ENCODE results near the gene KDM5B.

The KDM5B gene

DNA sequence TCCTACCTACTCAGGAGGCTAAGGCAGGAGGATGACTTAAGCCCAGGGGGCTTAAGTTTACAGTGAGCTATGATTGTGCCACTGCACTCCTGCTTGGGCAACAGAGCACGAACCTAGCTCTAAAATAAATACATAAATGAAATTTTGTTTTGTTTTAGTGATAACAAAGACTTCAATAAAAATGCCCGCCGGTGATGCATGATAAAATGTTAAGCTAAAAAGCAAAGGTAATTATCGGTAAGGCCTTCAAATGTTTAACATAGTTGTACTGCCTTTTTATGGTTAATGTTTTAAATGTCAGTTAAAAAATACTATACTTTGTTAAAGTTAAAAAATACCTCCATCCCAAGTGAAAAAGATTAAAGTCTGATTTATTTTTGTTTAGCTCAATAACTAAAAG lies 27.0 kb downstream of the KDM5B start:
- POLR2A ChIA-PET: interaction anchor here (0.8 to 1.2 kb wide), 2 partner anchors 18 to 27 kb away, joined by 3 read pairs; partner anchors contain the start of gene KDM5B
- H3K27ac ChIP-seq (ENCODE audit: insufficient read depth in 1 of 2, low read depth in 1 of 2, low read length in 2 of 2, poor library complexity in 1 of 2, severe bottlenecking in 2 of 2): no peak overlapping the region
- H3K36me3 ChIP-seq (ENCODE audit: control insufficient read depth in 4 of 4, insufficient read depth in 4 of 4, low read length in 3 of 4): peaks cover 0 to 8% (median 5%) of the 10 kb centered on the region in 4 experiments
- no peak for DNase-seq
- peaks cover 0 to 6% (median 4%) of the 10 kb centered on the region in 4 experiments for H3K4me1 ChIP-seq (ENCODE audit: control extremely low read depth in 1 of 4, control insufficient read depth in 4 of 4, insufficient read depth in 4 of 4, low read length in 3 of 4)
- no CpG with 5 or more reads among the region's 4 CpGs for WGBS (ENCODE audit: insufficient coverage)
- no peaks in the 10 kb centered on the region for H3K9me3 ChIP-seq (ENCODE audit: control extremely low read depth in 1 of 5, control insufficient read depth in 4 of 5, insufficient read depth in 2 of 5, low read depth in 1 of 5, low read length in 4 of 5)
- H3K4me3 ChIP-seq (ENCODE audit: control insufficient read depth in 1 of 7, extremely low read depth in 1 of 7, insufficient read depth in 4 of 7, low read depth in 2 of 7, low read length in 6 of 7): no peak overlapping the region
- H3K27me3 ChIP-seq (replicated peaks in 2 of 5; ENCODE audit: control insufficient read depth in 4 of 5, insufficient read depth in 5 of 5, low read length in 4 of 5): no peaks in the 10 kb centered on the region
- CTCF ChIA-PET: interaction anchor here (0.9 to 3.8 kb wide), 11 partner anchors 9 to 218 kb away, joined by 3 to 21 read pairs (median 5); no protein-coding TSS in a partner anchor

DNA sequence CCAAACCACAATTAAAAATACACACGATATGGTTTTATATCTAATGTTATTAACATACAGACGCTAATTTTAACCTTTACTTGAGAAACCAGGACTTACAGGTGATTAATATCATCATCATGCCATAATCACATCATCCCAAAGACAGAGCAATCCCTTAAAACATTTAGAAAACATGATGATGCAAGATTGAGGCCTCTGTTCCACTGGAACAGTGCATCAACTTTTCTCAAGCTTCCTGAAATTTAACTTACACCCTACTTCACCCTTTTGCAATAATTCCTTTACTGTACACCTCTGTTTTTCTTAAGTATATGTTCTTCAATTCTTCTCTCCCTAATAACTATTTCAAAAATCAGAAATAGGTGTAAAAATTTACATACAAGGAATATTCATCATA lies 38.1 kb downstream of the KDM5B start:
- H3K4me3 ChIP-seq (ENCODE audit: control insufficient read depth in 1 of 7, extremely low read depth in 1 of 7, insufficient read depth in 4 of 7, low read depth in 2 of 7, low read length in 6 of 7): no peak overlapping the region
- peaks cover 27 to 81% (median 48%) of the 10 kb centered on the region in 4 experiments for H3K36me3 ChIP-seq (ENCODE audit: control insufficient read depth in 4 of 4, insufficient read depth in 4 of 4, low read length in 3 of 4)
- WGBS (ENCODE audit: insufficient coverage): no CpG with 5 or more reads among the region's 2 CpGs
- no peak overlapping the region for H3K27ac ChIP-seq (ENCODE audit: insufficient read depth in 1 of 2, low read depth in 1 of 2, low read length in 2 of 2, poor library complexity in 1 of 2, severe bottlenecking in 2 of 2)
- ChIA-PET CTCF (interaction anchor here (0.9 to 1.4 kb wide), 2 partner anchors 11 to 55 kb away, joined by 3 to 6 read pairs; no protein-coding TSS in a partner anchor), POLR2A (no interaction called here)
- no peak for DNase-seq
- H3K9me3 ChIP-seq (ENCODE audit: control extremely low read depth in 1 of 5, control insufficient read depth in 4 of 5, insufficient read depth in 2 of 5, low read depth in 1 of 5, low read length in 4 of 5): no peaks in the 10 kb centered on the region
- no peaks in the 10 kb centered on the region for H3K27me3 ChIP-seq (replicated peaks in 2 of 5; ENCODE audit: control insufficient read depth in 4 of 5, insufficient read depth in 5 of 5, low read length in 4 of 5)
- no peaks in the 10 kb centered on the region for H3K4me1 ChIP-seq (ENCODE audit: control extremely low read depth in 1 of 4, control insufficient read depth in 4 of 4, insufficient read depth in 4 of 4, low read length in 3 of 4)

DNA sequence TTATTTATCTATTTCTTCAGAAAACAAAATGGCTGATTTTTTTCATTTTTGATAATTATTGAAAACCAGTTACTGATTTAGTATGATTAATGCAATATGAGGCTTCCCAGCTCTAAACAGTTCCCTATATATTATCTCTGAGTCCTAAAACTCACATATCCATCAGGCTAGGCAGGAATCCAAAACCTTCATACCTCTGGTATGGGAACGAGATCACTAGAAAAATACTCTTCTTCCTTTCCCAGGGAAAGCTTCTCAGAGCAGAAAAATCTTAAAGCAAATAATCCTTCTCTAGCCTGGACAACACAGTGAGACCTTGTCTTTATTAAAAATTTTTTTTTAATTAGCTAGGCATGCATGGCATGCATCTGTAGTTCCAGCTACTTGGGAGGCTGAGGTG lies 42.5 kb downstream of the KDM5B start:
- no peak overlapping the region for H3K27ac ChIP-seq (ENCODE audit: insufficient read depth in 1 of 2, low read depth in 1 of 2, low read length in 2 of 2, poor library complexity in 1 of 2, severe bottlenecking in 2 of 2)
- H3K4me3 ChIP-seq (ENCODE audit: control insufficient read depth in 1 of 7, extremely low read depth in 1 of 7, insufficient read depth in 4 of 7, low read depth in 2 of 7, low read length in 6 of 7): no peak overlapping the region
- DNase-seq: no peak
- no peaks in the 10 kb centered on the region for H3K9me3 ChIP-seq (ENCODE audit: control extremely low read depth in 1 of 5, control insufficient read depth in 4 of 5, insufficient read depth in 2 of 5, low read depth in 1 of 5, low read length in 4 of 5)
- H3K36me3 ChIP-seq (ENCODE audit: control insufficient read depth in 4 of 4, insufficient read depth in 4 of 4, low read length in 3 of 4): peaks cover 25 to 88% (median 48%) of the 10 kb centered on the region in 4 experiments
- no peaks in the 10 kb centered on the region for H3K27me3 ChIP-seq (replicated peaks in 2 of 5; ENCODE audit: control insufficient read depth in 4 of 5, insufficient read depth in 5 of 5, low read length in 4 of 5)
- POLR2A ChIA-PET: no interaction called here
- CTCF ChIA-PET: interaction anchor here (0.8 to 1.2 kb wide), 5 partner anchors 13 to 95 kb away, joined by 3 to 4 read pairs (median 3); no protein-coding TSS in a partner anchor
- H3K4me1 ChIP-seq (ENCODE audit: control extremely low read depth in 1 of 4, control insufficient read depth in 4 of 4, insufficient read depth in 4 of 4, low read length in 3 of 4): no peaks in the 10 kb centered on the region
- WGBS (ENCODE audit: insufficient coverage): 100% methylated on average over 1 of the region's 1 CpG

DNA sequence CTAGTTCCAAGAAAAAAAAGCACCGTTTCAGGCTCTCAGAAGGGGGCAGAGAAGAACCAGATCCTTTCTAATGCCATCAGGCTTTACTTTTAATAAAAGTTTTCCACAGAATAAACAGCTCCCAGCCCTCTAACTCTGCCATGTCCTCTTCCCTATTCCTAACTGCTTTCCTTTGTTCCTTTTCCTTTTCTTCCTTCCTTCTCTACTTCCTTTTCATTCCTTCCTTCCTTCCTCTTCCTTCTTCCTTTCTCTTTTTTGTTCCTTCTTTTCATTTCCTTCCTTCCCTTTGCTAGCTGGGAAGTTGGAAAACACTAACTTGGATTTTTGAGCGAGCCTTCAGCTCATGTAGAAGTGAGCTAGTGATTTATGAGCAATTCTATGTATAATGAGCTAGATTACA lies 46.2 kb downstream of the KDM5B start:
- H3K27ac ChIP-seq (ENCODE audit: insufficient read depth in 1 of 2, low read depth in 1 of 2, low read length in 2 of 2, poor library complexity in 1 of 2, severe bottlenecking in 2 of 2): no peak overlapping the region
- POLR2A ChIA-PET: interaction anchor here (0.6 kb wide), 1 partner anchor 10 kb away, joined by 3 read pairs; no protein-coding TSS in a partner anchor
- H3K9me3 ChIP-seq (ENCODE audit: control extremely low read depth in 1 of 5, control insufficient read depth in 4 of 5, insufficient read depth in 2 of 5, low read depth in 1 of 5, low read length in 4 of 5): no peaks in the 10 kb centered on the region
- H3K27me3 ChIP-seq (replicated peaks in 2 of 5; ENCODE audit: control insufficient read depth in 4 of 5, insufficient read depth in 5 of 5, low read length in 4 of 5): no peaks in the 10 kb centered on the region
- DNase-seq: no peak
- no CpG with 5 or more reads among the region's 2 CpGs for WGBS (ENCODE audit: insufficient coverage)
- no peak overlapping the region for H3K4me3 ChIP-seq (ENCODE audit: control insufficient read depth in 1 of 7, extremely low read depth in 1 of 7, insufficient read depth in 4 of 7, low read depth in 2 of 7, low read length in 6 of 7)
- CTCF ChIA-PET: interaction anchor here (0.6 to 3.4 kb wide), 6 partner anchors 11 to 403 kb away, joined by 3 to 17 read pairs (median 4); partner anchors contain the start of gene PCAT6
- H3K4me1 ChIP-seq (ENCODE audit: control extremely low read depth in 1 of 4, control insufficient read depth in 4 of 4, insufficient read depth in 4 of 4, low read length in 3 of 4): no peaks in the 10 kb centered on the region
- peaks cover 30 to 98% (median 55%) of the 10 kb centered on the region in 4 experiments for H3K36me3 ChIP-seq (ENCODE audit: control insufficient read depth in 4 of 4, insufficient read depth in 4 of 4, low read length in 3 of 4)

DNA sequence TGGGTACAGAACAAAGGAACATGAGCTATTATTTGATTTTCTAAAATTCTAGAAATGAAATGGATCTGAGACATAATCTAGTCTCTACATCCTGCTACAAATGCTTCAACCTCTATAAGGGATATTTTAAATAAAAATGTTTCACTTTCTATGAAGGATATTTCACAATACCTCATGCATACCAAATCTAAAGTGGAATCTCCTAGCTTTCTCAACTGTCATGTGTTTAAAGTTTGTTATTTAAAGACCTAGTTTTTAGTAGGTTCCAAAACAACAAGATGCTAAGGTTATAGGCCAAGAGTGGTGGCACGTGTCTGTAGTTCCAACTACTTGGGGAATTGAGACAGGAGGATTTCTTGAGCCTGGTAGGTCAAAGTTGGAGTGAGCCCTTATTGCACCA lies 47.6 kb downstream of the KDM5B start:
- no peaks in the 10 kb centered on the region for H3K4me1 ChIP-seq (ENCODE audit: control extremely low read depth in 1 of 4, control insufficient read depth in 4 of 4, insufficient read depth in 4 of 4, low read length in 3 of 4)
- H3K36me3 ChIP-seq (ENCODE audit: control insufficient read depth in 4 of 4, insufficient read depth in 4 of 4, low read length in 3 of 4): peaks cover 30 to 98% (median 58%) of the 10 kb centered on the region in 4 experiments
- POLR2A ChIA-PET: interaction anchor here (0.6 to 0.7 kb wide), 2 partner anchors 96 to 235 kb away, joined by 3 to 5 read pairs; no protein-coding TSS in a partner anchor
- WGBS (ENCODE audit: insufficient coverage): 92% methylated on average over 1 of the region's 1 CpG
- DNase-seq: no peak
- no peaks in the 10 kb centered on the region for H3K9me3 ChIP-seq (ENCODE audit: control extremely low read depth in 1 of 5, control insufficient read depth in 4 of 5, insufficient read depth in 2 of 5, low read depth in 1 of 5, low read length in 4 of 5)
- H3K27me3 ChIP-seq (replicated peaks in 2 of 5; ENCODE audit: control insufficient read depth in 4 of 5, insufficient read depth in 5 of 5, low read length in 4 of 5): no peaks in the 10 kb centered on the region
- CTCF ChIA-PET: interaction anchor here (1.1 to 3.4 kb wide), 3 partner anchors 10 to 34 kb away, joined by 3 to 17 read pairs (median 6); no protein-coding TSS in a partner anchor
- H3K27ac ChIP-seq (ENCODE audit: insufficient read depth in 1 of 2, low read depth in 1 of 2, low read length in 2 of 2, poor library complexity in 1 of 2, severe bottlenecking in 2 of 2): no peak overlapping the region
- H3K4me3 ChIP-seq (ENCODE audit: control insufficient read depth in 1 of 7, extremely low read depth in 1 of 7, insufficient read depth in 4 of 7, low read depth in 2 of 7, low read length in 6 of 7): no peak overlapping the region

DNA sequence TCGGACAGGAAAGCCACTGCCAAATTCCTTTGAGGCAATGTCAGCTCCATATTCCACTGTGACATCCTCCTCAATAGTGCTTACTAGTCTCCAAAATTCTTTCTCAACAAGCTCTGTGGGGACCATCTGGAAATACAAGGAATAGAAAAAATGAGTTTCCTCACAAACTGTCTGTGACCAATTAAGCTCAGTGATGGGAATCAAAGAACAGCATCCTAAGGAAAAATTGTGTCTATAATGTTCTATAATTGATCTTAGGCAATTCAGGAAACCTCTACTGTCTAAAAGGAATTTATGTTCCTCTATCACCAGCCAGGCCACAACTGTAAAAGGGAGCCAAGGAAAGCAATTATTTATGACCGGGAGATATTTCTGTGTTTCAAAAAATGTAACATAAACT lies 51.8 kb downstream of the KDM5B start:
- H3K27me3 ChIP-seq (replicated peaks in 2 of 5; ENCODE audit: control insufficient read depth in 4 of 5, insufficient read depth in 5 of 5, low read length in 4 of 5): no peaks in the 10 kb centered on the region
- ChIA-PET CTCF (interaction anchor here (0.7 kb wide), 1 partner anchor 431 kb away, joined by 3 read pairs; no protein-coding TSS in a partner anchor), POLR2A (no interaction called here)
- 100% methylated on average over 2 of the region's 2 CpGs for WGBS (ENCODE audit: insufficient coverage)
- H3K9me3 ChIP-seq (ENCODE audit: control extremely low read depth in 1 of 5, control insufficient read depth in 4 of 5, insufficient read depth in 2 of 5, low read depth in 1 of 5, low read length in 4 of 5): no peaks in the 10 kb centered on the region
- no peak overlapping the region for H3K4me3 ChIP-seq (ENCODE audit: control insufficient read depth in 1 of 7, extremely low read depth in 1 of 7, insufficient read depth in 4 of 7, low read depth in 2 of 7, low read length in 6 of 7)
- H3K36me3 ChIP-seq (ENCODE audit: control insufficient read depth in 4 of 4, insufficient read depth in 4 of 4, low read length in 3 of 4): peaks cover 22 to 93% (median 64%) of the 10 kb centered on the region in 4 experiments
- DNase-seq: no peak
- H3K4me1 ChIP-seq (ENCODE audit: control extremely low read depth in 1 of 4, control insufficient read depth in 4 of 4, insufficient read depth in 4 of 4, low read length in 3 of 4): no peaks in the 10 kb centered on the region
- no peak overlapping the region for H3K27ac ChIP-seq (ENCODE audit: insufficient read depth in 1 of 2, low read depth in 1 of 2, low read length in 2 of 2, poor library complexity in 1 of 2, severe bottlenecking in 2 of 2)

DNA sequence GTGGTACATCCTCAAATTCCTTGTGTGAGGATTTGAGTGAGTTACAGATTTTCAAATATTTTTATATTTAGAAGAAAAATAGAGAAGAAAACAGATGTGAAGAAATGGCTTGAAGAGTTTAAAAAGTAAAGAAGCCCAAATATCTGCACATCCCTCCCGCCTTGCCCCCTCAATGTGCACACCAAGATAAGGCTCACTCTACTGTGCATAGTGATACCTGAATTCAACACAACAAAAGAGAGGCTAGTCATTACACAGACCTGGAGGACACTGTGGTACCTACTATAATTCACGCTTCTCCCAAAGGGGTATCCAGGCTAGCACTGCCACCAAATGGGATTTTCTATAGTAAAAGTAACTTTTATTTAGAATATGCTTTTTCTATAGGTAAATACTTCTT lies 53.9 kb downstream of the KDM5B start:
- H3K36me3 ChIP-seq (ENCODE audit: control insufficient read depth in 4 of 4, insufficient read depth in 4 of 4, low read length in 3 of 4): peaks cover 19 to 90% (median 63%) of the 10 kb centered on the region in 4 experiments
- no peaks in the 10 kb centered on the region for H3K9me3 ChIP-seq (ENCODE audit: control extremely low read depth in 1 of 5, control insufficient read depth in 4 of 5, insufficient read depth in 2 of 5, low read depth in 1 of 5, low read length in 4 of 5)
- WGBS (ENCODE audit: insufficient coverage): 100% methylated on average over 1 of the region's 2 CpGs
- H3K4me1 ChIP-seq (ENCODE audit: control extremely low read depth in 1 of 4, control insufficient read depth in 4 of 4, insufficient read depth in 4 of 4, low read length in 3 of 4): no peaks in the 10 kb centered on the region
- ChIA-PET POLR2A (no interaction called here), CTCF (no interaction called here)
- no peaks in the 10 kb centered on the region for H3K27me3 ChIP-seq (replicated peaks in 2 of 5; ENCODE audit: control insufficient read depth in 4 of 5, insufficient read depth in 5 of 5, low read length in 4 of 5)
- no peak overlapping the region for H3K27ac ChIP-seq (ENCODE audit: insufficient read depth in 1 of 2, low read depth in 1 of 2, low read length in 2 of 2, poor library complexity in 1 of 2, severe bottlenecking in 2 of 2)
- DNase-seq: peak in 1 of 3 donors; percentile 10
- no peak overlapping the region for H3K4me3 ChIP-seq (ENCODE audit: control insufficient read depth in 1 of 7, extremely low read depth in 1 of 7, insufficient read depth in 4 of 7, low read depth in 2 of 7, low read length in 6 of 7)

All from common myeloid progenitor, CD34-positive (primary cell).